Endothelial cell (in vitro differentiated cells): Measurements from ENCODE around the gene CAMSAP1. TPM values are rescaled to one million over a fixed set of nuclear protein-coding genes. Genes with fewer than 3 reads are reported as not detected.

Source experiments
- DNase-seq: peaks from one replicate; pipeline ENCODE4 v3.0.0; 2021; ENCODE audit warnings: low spot score
- H3K27ac Mint-ChIP-seq: one replicate; pipeline ENCODE4 v1.8.0; 2021; ENCODE audit warnings: mixed read lengths, inconsistent platforms; ENCODE audit not compliant: unreplicated experiment
- H3K27me3 Mint-ChIP-seq: one replicate; pipeline ENCODE4 v1.8.0; 2021; ENCODE audit warnings: mild to moderate bottlenecking, moderate library complexity, mixed read lengths, inconsistent platforms; ENCODE audit not compliant: unreplicated experiment
- H3K36me3 Mint-ChIP-seq: one replicate; pipeline ENCODE4 v1.8.0; 2021; ENCODE audit warnings: mild to moderate bottlenecking, low read depth, mixed read lengths, inconsistent platforms; ENCODE audit not compliant: unreplicated experiment
- H3K4me1 Mint-ChIP-seq: one replicate; pipeline ENCODE4 v1.8.0; 2021; ENCODE audit warnings: mild to moderate bottlenecking, mixed read lengths, inconsistent platforms; ENCODE audit not compliant: unreplicated experiment
- H3K4me3 Mint-ChIP-seq: one replicate; pipeline ENCODE4 v1.8.0; 2021; ENCODE audit warnings: mild to moderate bottlenecking, mixed read lengths, inconsistent platforms; ENCODE audit not compliant: unreplicated experiment
- H3K9me3 Mint-ChIP-seq: one replicate; pipeline ENCODE4 v1.8.0; 2021; ENCODE audit warnings: mixed read lengths, inconsistent platforms; ENCODE audit not compliant: unreplicated experiment
- total RNA-seq: library from RNA; stranded (reverse); fragmentation: NEBNext Ultra II Directional; extraction: Animal tissue kit (Norgen Biotek cat#: 25700); gene quantifications from one replicate; pipeline ENCODE4 v1.2.1, GENCODE V29; 2021; ENCODE audit not compliant: unreplicated experiment
- TF ChIP-seq, protein P1 (sequence below): fragments of 200-600 bp; sonication (generic); IDR thresholded peaks from one replicate; pipeline ENCODE4 v1.5.0; 2021; ENCODE audit warnings: antibody characterized with exemption; ENCODE audit not compliant: unreplicated experiment

The CAMSAP1 gene
- total RNA-seq, 1 donor from 2014 or later = 44.7 TPM

DNA sequence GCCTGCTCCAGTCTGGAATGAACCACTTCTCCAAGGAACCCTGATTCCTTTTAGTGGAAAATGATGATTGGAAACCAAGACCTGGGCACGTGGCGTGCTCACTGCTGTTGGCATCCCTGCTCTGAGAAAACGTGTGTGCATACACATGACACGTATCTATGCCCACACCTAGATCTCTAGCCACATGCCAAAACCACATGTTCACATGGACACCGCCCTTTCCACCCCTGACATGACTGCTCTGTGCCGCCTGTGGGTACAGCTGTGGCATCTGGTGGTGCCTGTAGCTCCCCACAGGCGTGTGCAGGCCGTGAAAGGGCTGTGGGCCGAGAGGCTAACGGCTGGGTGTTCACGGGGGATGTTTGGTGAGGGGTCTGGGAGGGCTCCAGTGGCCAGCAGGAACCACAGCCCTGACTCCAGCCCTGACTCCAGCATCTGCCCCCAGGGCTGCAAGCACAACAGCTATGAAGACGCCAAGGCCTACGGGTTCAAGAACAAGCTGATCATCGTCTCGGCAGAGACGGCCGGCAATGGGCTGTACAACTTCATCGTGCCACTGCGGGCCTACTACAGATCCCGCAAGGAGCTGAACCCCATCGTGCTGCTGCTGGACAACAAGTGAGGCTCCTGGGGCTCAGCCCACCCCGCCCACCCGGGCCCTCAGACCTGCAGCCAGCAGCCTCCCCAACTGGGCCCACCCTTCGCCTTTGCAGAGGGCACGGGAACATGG lies 130.3 kb downstream of the CAMSAP1 start:
- Mint-ChIP-seq H3K27ac (no peak overlapping the region), H3K36me3 (no peaks in the 10 kb centered on the region), H3K9me3 (no peaks in the 10 kb centered on the region), H3K4me1 (no peaks in the 10 kb centered on the region), H3K27me3 (peaks cover 4% of the 10 kb centered on the region), H3K4me3 (no peak overlapping the region)
- TF ChIP-seq, protein P1, sequence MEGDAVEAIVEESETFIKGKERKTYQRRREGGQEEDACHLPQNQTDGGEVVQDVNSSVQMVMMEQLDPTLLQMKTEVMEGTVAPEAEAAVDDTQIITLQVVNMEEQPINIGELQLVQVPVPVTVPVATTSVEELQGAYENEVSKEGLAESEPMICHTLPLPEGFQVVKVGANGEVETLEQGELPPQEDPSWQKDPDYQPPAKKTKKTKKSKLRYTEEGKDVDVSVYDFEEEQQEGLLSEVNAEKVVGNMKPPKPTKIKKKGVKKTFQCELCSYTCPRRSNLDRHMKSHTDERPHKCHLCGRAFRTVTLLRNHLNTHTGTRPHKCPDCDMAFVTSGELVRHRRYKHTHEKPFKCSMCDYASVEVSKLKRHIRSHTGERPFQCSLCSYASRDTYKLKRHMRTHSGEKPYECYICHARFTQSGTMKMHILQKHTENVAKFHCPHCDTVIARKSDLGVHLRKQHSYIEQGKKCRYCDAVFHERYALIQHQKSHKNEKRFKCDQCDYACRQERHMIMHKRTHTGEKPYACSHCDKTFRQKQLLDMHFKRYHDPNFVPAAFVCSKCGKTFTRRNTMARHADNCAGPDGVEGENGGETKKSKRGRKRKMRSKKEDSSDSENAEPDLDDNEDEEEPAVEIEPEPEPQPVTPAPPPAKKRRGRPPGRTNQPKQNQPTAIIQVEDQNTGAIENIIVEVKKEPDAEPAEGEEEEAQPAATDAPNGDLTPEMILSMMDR = no peak
- no peak for DNase-seq

DNA sequence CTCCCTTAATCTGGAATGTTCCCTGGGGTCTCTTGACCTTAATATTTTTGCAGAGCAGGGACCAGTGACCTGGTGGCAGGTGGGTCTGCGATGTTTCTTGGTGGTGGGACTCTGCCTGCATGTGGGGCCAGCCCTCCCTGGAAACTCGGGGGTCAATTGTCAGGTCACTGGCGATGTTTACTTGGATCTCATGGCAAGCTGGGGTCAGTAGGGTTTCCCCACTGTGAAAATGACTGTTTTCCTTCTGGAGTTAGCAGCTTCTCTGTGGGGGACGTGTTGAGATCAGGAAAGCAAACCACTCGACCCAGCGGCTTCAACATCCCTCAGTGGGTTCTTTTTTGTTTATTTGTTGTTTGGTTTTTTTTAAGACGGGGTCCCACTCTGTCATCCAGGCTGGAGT lies 131.4 kb downstream of the CAMSAP1 start:
- Mint-ChIP-seq H3K27me3 (peaks cover 4% of the 10 kb centered on the region), H3K4me1 (no peaks in the 10 kb centered on the region), H3K4me3 (no peak overlapping the region), H3K9me3 (no peaks in the 10 kb centered on the region), H3K27ac (no peak overlapping the region), H3K36me3 (no peaks in the 10 kb centered on the region)
- no peak for DNase-seq
- TF ChIP-seq, protein P1 = no peak

DNA sequence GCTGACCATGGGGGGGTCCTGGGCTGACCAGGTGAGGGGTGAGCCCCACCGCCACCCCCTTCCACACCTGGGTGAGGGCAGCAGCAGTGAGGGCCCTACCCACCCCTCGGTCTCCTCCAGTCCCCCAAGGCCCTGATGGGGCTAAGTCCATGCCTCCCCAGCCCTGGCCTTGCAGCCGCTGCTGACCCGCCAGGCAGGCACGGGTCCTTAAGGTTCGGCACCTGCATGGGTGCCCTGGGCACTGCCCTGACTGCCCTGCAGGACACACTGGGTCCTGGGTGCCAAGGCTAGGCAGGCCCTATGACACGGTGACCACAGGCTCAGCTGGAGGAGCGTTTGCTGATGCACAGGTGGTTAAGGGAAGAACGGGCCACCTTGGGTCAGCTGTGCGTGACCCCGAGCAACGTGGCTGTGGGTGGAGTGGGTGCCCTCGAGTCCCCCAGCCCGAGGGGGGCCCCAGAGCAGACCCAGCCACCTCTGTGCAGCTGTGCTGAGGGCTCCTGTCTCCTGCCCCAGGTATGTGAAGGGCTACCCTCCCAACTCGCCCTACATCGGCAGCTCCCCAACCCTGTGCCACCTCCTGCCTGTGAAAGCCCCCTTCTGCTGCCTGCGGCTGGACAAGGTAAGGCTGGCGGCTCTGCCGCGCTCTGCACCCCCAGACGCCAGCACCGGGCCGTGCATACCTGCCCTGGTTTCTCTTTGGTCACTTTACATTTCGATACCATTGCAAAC lies 132.4 kb downstream of the CAMSAP1 start:
- Mint-ChIP-seq H3K4me1 (no peaks in the 10 kb centered on the region), H3K27me3 (peaks cover 4% of the 10 kb centered on the region), H3K27ac (no peak overlapping the region), H3K9me3 (no peaks in the 10 kb centered on the region), H3K36me3 (no peaks in the 10 kb centered on the region), H3K4me3 (no peak overlapping the region)
- TF ChIP-seq, protein P1 = no peak
- DNase-seq = no peak

DNA sequence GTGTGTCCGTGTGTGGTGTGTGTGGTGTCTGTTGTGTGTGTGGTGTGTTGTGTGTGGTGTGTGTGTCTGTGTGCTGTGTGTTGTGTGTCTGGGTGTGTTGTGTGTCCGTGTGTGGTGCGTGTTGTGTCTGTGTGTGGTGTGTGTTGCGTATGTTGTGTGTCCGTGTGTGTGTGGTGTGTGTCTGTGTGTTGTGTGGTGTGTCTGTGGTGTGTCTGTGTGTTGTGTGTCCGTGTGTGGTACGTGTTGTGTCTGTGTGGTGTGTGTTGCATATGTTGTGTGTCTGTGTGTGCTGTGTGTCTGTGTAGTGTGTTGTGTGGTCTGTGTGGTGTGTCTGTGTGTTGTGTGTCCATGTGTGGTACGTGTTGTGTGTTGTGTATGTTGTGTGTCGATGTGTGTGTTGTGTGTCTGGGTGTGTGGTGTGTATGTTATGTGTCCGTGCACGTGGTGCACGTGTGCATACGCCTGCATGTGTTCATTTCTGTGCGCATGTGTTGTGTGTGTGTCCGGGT lies 133.1 kb downstream of the CAMSAP1 start:
- Mint-ChIP-seq H3K27me3 (peaks cover 3% of the 10 kb centered on the region), H3K27ac (no peak overlapping the region), H3K36me3 (no peaks in the 10 kb centered on the region), H3K9me3 (no peaks in the 10 kb centered on the region), H3K4me3 (no peak overlapping the region), H3K4me1 (no peaks in the 10 kb centered on the region)
- no peak for DNase-seq
- TF ChIP-seq, protein P1 = no peak
